GM18873 (cell line): ENCODE data around the gene MAP7D1.

Source experiments
- ATAC-seq: cut with Tn5 transposase; IDR thresholded peaks from one replicate; pipeline ENCODE4 v1.9.1; 2021; ENCODE audit warnings: mild to moderate bottlenecking, moderate library complexity, moderate number of reproducible peaks; ENCODE audit not compliant: unreplicated experiment, low FRiP score

MAP7D1 gene

DNA sequence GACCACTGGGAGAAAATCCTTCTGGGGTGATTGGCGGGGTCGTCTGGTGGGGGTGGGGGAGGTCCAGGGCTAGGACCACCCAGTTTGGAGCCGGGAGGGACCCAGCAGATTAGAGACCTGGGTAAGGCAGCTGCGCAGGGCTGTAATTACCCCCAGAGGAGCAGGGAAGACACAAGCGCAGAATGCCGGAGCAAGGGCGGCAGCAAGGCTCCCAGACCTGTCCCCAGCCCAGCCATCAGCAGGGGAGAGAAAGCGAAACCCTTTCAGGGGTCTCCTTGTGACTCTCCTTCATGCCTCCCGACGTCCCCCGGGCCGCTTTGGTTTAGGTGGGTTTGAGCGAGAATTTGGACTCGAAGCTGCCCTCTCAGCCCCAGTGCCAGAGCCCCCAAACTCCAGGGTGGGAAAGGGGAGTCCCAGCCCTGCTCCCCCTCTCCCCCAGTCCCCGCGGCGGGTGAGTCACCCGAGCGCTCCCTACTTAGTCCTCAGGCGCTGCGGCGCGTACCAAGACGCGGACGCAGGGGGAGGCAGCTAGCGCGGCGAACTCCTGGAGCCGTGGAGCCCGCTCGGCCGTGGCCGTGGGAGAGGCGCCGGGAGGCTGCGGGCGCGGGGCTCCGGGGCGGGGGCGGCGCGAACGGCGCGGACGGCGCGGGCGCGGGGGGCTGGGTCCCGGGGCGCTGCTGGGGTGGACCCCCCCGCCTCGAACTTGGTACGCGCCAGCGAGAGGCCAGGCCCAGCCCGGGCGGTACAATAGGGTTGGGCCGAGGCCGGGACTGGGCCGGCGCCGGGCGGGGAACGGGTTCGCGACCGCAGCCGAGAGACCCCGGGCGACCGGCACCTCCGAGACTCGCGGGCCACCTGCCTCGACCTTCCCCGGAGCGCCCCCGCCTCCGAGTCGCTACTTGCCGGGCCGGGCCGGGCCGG lies at the start of gene MAP7D1:
Gene MAP7D1, plus strand, starts transcription at position 753 of the 921 bp plus-strand sequence. CDS start 258 bp downstream, outside the sequence.
- ATAC-seq: no peak

GRCh38 chr1:36106269-36106668 lies 49.7 kb upstream of the MAP7D1 start:
- no peak for ATAC-seq

GRCh38 chr1:36107394-36107793 lies 48.6 kb upstream of the MAP7D1 start:
- ATAC-seq: no peak

DNA sequence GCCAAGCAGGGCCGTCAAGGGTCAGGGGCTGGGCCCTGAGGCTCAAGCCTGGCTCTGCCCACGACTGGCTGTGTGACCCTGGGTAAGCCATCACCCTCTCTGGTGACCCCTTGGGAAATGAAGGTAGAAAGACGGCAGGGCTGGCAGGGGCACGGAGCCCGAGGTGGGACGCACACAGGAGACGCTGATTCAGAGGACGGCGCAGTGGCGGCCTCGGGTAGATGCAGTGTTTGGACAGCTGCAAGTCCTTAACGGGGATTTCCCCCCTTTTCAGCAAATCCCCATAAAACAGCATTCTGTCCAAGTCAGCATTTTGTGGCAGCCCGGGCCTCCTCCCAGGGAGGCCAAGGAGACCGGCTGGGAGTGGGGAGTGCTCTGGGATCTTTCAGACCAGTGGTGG lies 47.6 kb upstream of the MAP7D1 start:
- ATAC-seq: no peak

- ATAC-seq: no peak
Measured at GRCh38 chr1:36109041-36109679, 46.8 kb upstream of the MAP7D1 start.

GRCh38 chr1:36111151-36111550 lies 44.8 kb upstream of the MAP7D1 start:
- no peak for ATAC-seq

DNA sequence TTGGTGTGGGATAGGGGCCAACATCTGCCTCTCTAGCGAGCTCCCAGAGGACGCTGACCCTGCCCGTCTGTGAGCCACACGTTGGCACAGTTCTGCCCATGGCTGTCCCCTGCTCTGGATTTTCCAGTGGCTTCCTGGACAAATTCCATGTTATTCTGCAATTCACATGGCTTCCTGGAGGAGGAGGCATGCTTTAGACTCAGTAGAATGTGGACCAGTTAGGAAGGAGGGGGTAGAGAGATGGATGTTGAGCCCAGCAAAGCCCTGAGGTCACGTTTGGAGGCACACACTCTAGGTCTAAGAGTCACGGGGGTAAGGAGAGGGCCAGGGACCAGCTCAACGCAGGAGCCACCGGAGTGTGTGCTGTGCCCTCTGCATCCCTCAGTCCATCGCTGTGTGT lies 43.1 kb upstream of the MAP7D1 start:
- ATAC-seq: no peak

DNA sequence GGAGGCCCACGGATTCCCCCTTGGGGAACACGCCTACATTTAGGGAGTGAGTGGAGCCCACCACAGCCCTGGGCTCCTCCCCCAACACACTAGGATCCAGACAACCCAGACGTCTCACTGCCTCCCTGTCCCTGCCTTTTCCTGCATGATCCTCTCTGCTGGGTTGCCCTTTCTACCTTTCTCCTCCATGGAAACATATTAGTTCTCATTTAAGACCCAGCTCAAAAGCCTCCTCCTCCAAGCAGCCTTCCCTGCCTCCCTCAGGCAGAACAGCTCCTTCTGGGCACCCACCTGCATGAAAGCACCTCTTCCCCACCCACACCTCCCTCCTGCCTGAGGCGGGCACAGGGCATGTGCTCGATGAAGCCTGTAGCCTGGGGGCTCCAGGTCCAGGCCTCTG lies 41.6 kb upstream of the MAP7D1 start:
- no peak for ATAC-seq

GRCh38 chr1:36115200-36115669 lies 40.7 kb upstream of the MAP7D1 start:
- no peak for ATAC-seq

GRCh38 chr1:36115931-36116330 lies 40.0 kb upstream of the MAP7D1 start:
- ATAC-seq: no peak

GRCh38 chr1:36116901-36117300 lies 39.1 kb upstream of the MAP7D1 start:
- no peak for ATAC-seq

- ATAC-seq: no peak
Measured at GRCh38 chr1:36118447-36119204, 37.3 kb upstream of the MAP7D1 start.

DNA sequence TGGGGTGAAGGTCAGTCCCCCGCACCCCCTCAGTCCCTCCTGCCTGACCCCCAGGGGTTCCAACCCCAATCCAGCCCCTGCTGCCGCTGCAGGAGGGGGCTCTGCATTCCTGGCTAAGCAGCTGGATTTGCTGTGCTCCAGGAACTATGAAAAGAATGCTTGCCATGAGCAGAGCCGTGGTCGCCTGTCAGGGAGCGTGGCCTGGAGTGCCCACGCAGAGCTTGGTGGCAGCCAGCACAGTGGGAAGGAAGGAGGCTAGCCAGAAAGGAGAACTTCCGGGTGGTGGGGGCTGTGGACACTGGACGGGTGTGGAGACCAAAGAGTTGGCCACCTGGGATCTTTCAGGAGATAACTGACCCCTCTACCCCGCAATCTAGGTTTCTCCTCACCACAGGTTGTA lies 36.5 kb upstream of the MAP7D1 start:
- ATAC-seq: no peak

DNA sequence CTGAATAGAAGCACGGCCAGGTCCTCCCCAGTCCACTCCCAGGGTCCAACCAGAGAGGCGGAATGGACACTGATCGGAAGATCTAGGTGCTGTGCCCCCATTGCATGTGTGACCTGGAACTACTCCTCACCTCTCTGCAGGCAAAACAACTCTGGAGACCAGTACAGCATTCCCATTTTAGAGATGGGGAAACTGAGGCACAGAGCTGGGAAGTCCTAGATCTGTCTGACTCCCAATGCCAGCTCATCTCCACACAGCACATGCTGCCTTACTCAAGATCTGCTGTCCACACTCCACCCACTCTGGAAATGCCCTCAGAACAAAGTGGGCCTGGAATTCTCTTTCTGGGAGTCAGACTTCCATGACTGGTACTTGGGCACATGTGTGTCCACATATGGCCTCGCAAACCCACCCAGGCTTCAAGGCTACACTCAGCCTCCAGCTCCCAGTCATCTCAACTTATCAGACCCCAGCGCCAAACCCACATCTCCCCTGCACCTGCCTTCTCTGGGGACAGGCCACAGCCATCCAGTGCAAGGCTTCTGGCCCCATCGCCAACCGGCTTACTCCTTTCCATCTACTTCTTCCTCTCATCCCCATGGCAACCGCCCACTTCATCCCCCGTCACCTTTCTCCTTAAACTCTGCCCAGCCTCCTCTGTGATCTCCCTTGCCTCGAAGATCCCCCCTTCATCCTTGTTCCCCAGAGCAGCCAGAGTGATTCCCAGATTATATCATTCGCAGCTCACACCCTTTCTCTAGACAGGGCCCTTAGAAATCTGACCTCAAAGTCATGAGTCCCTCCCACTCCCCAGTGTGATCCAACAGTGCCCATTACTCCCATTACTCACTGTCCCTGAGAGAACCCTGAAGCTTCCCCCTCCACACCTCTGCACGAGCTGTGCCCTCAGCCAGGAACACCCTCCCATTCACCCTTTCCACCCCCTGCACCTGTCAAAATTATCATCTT lies 33.6 kb upstream of the MAP7D1 start:
- no peak for ATAC-seq

- no peak for ATAC-seq
Measured at GRCh38 chr1:36123356-36123755, 32.6 kb upstream of the MAP7D1 start.

DNA sequence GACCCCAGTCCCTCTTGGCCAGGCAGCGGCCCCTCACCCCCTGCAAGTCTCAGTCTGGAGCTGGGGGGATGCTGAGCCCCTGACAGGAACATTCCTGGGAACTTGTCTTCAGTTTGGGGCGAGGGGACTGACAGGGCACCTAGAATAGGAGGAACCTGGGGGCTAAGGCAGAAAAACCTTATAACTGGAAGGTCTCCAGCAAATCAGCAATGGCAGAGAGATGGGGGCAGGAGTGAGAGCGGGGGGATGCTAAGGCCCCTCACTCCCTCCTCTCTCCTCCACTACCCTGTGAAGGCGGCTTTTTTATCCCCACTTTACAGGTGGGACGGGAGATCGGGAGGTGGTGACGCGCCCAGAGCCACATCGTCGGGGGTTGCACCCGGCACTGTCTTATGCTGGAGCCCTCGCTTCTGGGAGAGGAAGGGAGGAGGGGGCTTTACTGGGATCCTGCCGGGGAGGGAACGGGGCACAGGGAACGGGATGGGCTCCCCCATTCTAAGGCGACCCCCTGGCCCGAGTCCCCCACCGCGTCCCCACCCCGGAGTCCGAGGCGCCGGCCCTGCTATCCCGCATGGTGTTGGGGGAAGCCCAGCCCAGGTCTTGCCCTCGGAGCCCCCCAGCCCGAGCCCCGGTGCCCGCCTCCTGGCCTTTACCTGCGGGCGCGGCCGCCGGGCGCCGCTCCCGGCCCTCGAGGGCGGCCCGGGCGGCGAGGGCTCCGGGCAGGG lies 31.4 kb upstream of the MAP7D1 start:
- no peak for ATAC-seq

GRCh38 chr1:36125129-36125991 lies 30.6 kb upstream of the MAP7D1 start, which contains the start of gene COL8A2:
COL8A2 (minus strand) TSS chr1:36125222; CDS start chr1:36100242, 24,980 bp downstream.
- ATAC-seq: no peak
